GM19043 (cell line): ENCODE results near the gene NEK2.
"Not testable (repeated sequence)": the region's sequence is repeated elsewhere in the genome, so short reads cannot be mapped to it uniquely, and the experiment has no call there.

ENCODE experiments used
- ATAC-seq: cut with Tn5 transposase; IDR thresholded peaks from one replicate; pipeline ENCODE4 v1.9.1; 2021; ENCODE audit warnings: low read depth; ENCODE audit not compliant: unreplicated experiment

The NEK2 gene

DNA sequence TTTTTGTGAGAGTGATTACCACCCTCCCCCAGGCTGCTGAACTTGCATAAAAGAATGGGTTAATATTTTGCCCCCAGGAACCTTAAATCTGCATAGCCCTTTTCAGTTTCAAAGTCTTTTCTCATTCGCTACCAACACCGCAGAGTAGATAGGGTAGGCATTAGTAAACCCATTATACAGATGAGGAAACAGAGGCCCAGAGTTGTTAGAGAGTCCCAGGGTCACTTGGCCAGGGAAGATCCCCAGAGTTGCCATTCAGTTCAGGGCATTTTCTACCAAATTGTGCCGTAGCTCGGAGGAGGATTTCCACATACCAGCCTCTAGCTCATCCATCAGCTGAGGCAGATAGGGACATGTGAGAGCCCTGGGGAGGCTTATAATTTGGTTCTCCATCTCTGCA is 40.5 kb downstream of the NEK2 start:
- no peak for ATAC-seq

DNA sequence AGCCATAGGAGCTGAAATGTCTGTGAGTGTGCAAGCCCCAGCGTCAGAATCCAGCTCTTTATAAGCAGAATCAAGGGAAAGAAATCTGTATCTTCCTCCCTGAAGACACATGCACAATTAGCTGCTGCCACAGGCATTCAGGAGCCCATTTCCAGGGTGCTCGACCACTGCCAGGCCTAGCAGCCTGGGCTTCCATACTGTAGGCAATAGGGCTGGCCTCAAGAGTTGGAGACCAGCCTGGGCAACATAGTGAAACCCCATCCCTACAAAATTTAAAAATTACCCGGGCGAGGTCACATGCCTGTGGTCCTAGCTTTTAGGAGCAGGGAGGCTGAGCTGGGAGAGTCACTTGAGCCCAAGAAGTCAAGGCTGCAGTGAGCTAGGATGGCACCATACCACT is 41.0 kb downstream of the NEK2 start:
- no peak for ATAC-seq

DNA sequence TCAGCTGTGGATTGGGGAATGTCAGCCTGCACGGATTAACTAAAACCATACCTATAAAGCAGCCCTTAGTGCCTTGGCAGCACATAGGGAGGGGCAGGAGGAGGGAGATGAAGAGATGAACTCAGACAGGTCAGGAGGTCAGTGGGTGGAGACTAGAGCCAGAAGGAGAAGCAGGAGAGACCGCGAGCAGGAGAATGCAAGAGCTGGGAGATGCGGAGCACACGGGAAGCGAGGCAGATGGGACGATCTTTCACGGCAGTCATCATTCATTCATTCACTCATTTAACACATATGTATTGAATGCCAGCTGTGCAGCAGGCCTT is 41.9 kb downstream of the NEK2 start:
- no peak for ATAC-seq

DNA sequence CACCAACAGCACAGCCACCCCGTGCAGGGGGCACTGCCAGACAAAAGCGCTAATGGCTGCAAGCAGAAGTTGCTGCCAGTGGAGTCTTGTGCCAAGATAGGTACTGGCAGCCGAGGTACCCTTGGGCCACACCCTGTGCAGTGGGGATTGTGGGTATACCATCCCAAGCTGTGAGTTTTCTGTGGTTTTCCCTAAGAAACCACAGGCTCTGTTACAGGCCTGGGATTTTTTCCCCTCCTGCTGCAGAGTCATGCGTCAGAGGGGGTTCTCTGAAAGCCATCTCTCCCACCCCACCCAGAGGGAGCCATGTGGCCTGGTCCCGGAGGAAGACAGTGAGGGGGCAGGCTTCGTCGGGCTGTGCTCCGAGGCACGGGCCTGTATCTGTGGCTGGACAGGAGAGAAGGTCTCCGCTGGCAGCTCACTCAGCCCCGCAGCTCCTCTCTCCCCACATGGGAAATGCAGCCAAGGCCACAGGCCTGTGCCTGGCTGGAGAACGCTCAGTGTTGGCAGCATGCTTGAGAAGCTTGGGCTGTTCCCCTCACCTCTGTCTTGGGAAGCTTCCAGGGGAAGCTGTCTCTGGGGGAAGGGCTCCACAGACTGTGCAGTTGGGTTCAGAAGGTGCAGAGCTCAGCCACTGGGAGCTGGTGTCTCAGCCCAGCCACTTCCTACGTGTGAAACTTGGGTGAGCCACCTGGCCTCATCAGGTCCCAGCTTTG is 42.5 kb downstream of the NEK2 start:
- ATAC-seq = no peak

DNA sequence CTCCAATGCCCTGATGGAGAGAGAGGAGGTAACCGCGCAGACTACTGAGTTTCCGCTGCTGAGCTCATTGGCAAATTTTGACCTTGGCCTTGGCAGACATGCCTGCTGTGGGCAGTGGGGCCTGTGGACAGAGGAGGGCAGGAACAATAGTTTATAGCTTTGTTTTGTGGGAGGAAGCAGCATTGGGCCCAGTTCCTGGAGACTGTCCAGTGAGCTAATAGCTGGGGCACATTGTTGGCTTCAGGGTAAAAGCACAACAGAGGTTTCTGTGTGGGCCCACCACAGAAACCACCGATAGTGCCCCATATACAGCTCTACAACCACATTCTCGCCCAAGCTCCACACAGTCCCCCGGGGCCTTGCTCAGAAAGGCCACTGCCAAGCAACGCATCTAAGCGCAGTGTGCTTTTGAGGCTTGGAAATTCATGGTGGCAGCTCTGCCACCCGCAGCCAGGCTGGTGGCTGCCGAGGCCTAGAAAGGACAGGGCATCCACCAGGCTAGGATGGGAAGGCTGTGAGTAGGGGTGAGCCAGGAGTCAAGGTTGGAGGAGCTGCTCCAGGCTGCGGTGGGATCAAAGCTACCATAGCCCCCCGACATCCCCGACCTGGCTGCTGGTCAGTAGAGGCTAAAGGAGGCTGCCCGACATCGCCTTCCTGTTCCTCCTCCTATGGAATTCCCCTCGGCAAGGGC is 43.2 kb downstream of the NEK2 start:
- ATAC-seq = peak; percentile 55

DNA sequence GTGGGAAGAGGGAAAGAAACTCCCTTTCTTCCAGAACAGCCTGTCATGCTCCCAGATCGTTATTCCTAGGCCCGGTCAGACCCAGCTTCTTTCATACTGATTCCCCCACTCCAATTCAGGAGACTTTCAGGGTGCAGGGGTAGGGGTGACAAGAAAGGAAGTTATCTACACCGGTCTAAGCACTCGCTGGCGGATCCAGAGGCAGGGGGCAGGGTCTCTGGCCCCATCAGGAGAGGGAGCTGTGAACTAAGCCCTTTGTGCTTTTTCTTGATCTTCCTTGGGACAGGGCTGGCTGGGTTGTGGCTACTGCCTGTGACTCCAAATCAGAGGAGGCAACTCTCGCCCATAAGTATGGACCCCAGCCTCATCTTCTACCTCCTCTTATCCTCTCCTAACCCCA is 44.3 kb downstream of the NEK2 start:
- no peak for ATAC-seq

DNA sequence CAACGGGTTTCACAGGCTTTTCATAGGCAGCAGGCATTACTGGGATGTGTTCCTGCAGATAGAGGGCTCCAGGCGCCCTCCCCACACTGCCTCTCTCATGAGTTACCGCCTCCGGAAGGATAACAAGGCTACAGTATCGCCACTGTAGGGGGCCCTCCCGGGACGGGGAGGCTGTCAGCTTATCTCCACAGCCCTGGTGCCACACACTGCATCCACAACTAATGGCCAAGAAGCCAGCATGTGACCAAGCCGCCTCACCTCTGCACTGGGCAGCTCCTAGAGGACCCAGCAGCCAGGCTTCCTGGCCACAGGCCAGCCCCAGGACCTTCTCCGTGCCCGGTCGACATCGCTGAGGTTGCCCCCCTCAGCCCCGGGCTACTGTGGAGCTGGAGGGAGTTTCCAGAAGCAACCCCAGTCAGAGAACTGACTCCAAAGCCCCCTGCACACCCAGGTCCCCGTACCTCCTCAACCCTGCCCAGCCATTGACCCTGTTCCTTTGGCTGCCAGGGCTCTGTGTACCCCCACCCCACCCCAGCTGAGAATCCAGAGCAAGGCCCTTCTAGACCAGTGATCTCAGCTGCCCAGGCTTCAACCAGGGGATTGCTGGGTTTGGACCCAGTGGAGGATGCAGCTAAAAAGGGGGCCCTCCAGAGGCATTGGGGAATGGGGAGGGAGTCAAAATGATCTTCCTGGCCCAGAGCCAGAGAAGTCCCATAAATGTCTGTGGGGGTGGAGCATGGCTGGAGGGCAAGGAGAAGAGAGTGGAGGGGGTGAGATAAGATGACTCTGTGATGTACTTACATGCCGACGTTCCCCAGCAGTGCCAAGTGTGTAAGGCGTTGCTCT is 45.0 kb downstream of the NEK2 start:
- ATAC-seq = no peak

DNA sequence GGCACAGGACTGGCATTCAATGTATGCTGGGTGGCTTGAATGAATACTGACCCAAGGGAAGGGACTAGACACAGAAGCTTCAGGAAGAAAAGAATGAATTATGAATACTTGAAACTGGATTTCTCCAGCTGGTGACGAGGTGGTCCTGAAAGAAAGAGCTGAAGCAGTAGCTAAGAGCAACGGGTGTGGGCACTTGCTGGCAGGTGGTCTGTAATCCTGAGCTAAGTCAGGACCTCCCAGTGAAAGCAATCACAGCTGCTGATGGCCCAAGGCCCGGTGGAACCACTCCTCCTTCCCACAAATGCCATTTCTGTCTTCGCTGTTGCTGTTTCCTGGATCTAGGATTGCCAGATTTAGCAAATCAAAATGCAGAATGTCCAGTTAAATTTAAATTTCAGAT is 47.0 kb downstream of the NEK2 start:
- ATAC-seq = no peak

DNA sequence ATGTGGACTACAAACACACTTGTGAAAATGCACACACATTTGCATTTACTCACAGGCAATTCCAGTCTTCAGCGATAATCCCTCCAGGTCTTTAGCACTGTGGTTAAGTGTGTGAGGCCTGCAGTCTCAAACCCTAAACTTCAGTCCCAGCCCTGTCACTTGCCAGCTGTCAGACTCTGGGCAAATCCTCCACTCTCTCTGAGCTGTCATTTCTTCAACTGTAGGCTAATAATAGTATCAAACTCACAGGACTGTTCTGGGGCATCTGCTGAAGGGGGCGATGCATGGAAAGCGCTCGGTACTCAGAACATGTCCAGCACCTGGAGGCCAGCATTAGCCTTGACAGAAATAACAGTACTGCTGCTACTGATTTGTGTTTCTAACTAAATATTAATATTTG is 48.2 kb downstream of the NEK2 start:
- no peak for ATAC-seq

DNA sequence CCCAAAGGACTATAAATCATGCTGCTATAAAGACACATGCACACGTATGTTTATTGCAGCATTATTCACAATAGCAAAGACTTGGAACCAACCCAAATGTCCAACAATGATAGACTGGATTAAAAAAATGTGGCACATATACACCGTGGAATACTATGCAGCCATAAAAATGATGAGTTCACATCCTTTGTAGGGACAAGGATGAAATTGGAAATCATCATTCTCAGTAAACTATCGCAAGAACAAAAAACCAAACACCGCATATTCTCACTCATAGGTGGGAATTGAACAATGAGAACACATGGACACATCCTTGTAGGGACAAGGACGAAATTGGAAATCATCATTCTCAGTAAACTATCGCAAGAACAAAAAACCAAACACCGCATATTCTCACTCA is 49.6 kb downstream of the NEK2 start:
- ATAC-seq = not testable (repeated sequence)

DNA sequence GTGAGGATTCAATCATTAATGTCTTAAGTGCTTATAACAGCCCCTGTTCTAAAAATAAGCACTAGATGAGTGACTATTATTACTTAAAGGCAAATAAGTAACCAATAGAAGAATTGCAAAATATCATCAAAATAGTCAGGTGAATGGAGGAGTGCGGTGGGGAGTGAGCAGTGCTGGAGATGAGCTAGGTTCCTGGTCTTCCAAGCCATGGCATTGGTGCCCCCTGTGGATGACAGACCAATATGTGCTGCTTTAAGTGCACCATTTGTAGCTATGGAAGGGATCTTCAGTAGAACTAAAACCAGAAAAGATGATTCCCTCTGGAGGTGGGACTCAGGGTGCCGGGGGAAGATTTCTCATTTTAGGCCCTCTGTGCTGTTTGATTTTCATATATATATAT is 50.4 kb downstream of the NEK2 start:
- ATAC-seq = no peak

DNA sequence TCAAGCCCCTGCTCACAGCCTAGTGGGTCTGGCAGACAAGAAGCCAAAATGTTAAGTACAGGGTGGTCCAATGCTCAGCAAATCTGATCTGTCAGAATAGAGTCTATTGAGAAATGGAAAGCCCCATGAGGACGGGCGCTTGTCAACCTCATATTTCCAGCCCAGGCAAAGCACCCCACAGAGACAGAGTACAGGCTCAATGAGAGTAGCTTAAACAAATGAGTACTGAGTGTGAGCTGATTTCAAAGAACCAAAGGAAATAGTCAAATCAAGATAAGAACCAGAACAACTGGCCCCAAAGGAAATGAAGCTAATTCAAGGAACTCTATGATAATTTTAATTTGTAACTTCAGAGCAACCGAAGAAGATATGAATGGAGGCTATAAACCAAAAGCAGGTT is 51.9 kb downstream of the NEK2 start:
- ATAC-seq = no peak

DNA sequence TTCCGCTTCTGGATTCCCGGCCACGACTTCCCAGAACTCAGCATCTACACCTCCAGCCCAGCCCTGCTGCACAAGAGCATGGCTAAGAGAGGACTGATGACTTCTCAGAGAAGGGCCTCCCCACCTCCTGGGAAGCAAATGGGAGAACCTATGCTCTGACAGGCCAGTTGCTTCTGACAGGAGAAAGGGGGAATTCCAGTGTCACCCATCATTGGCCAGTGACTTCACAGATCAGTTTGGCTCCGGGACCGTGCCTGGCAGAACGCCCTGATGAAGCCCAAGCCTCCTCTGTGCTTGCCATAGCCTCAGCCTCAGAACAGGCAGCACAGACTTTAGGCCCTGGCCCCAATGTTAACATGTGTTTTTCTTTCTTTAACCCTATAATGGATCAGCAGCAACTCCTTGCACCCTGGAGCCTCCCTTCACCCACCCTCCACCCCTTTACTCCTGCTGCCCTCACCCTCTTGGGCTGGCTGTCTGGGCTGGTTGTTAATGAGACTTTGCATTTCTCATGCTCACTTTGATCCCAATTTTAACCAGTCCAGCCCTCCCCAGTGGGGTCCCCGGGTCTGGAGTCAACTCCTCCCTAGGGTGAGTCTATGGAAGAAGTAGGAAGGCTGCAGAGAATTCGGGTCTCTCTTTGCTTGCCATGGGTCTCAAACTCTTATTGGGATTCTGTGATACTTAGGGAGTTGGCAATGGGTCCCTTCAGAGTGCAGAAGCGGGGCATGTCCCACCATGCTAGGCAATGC is 53.8 kb downstream of the NEK2 start:
- no peak for ATAC-seq

DNA sequence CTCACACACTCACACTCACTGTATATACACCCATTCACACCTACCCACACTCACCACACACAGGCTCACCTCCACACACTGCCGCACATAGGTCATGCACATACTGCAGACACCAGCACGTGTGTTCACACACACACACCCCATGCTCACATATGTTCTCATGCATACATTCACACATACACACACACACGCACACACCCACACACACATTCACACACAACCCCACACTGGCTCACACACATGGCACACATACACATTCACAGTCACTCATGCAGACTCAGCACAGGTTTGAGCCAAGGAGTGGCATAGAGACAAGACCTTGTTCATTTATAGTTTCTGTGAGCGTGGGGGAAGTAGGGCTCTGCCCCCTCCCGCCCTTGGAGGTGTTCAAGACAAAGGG is 55.3 kb downstream of the NEK2 start:
- ATAC-seq = no peak

DNA sequence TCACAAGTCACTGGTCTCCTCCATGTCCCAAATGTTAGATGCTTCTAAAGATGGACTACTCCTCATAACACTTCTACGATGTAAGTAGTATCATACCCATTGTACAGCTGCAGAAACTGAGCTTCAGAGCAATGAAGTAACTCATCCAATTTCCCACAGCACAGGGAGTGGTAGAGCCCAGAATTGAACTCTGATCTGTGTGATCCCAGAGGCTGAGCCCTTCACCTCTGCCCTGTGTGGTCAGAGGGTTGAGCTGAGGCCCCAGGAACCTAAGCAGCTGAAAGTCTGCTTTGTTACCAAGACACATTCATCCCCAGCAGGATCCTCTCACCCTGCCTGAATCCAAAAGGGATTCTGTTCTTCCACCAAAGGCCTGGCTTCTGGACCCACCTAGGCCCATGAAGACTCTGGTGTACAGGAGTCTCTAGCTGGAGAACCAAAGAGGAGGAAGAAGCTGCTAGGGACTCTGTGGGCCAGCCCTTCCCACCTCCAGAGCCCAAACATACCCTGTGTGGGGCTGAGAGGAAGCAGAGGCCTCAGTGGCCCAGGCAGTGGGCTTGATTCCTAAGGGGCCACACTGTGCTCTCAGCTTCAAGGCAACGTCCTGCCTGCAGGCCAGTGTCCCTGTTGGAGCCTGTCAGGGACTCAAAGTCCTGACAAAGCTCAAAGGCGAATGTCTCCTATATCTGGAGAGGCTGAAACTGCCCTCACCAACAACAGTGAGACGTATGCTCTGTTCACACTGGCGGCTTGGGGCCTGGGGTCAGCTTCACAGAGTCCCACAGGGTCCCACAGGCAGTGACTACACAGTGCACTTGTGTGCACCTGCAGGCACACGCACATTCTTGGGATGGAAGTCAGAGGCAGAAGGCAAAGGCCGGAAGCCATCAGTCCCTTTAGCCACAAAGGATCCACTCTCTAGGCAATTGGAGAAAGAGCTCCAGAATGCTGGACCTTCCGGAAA is 56.1 kb downstream of the NEK2 start:
- ATAC-seq = no peak

DNA sequence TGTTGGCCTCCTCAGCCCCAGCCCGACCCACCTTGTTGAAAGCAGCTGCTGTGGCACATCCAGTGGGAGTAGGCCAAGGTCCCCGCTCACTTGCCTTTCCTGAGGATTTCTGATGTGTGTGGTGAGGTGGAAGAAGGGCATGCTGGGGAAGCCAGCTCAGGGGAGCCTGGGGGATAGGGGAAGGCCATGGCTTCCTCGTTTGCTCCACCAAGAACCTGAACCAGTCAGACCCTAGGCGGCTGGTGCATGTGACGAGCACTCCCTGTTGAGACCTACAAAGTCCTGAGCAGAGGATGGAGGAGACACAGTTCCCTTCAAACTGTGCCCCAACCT is 58.5 kb downstream of the NEK2 start:
- no peak for ATAC-seq

DNA sequence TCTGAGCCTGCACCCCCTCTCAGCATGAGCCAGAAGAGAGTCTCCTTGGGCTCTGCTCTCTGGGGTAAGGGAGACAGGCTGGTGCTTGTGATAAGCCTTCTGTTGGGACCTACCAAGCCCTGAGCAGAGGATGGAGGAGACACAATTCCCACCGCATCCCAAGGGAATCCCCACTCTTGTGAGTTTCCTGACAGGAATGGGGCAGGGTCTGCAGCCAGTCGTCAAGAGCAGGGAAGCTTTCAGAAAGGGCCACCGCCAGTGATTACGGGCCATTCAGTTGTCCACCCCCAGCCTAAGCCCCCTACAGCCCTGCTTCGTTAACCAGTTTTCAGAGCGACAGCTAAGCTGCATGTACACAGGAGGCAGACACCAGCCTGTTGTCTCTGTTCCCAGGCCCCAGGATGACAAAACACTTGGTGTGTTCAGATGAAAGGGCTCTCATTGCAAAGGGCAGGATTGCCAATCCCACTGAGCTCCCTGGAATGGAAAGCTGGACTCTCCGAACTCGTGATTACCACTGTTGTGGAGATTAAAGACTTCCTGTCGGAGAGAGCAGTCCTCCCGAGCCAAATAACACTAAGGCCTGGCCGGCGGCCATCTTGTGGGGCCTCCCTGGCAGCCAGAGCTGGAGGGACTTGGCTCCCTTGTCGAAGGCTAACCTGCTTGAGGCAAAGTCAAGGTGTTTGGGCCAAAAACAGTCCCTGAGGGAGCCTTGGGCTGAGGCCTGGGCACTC is 59.0 kb downstream of the NEK2 start:
- ATAC-seq = no peak

DNA sequence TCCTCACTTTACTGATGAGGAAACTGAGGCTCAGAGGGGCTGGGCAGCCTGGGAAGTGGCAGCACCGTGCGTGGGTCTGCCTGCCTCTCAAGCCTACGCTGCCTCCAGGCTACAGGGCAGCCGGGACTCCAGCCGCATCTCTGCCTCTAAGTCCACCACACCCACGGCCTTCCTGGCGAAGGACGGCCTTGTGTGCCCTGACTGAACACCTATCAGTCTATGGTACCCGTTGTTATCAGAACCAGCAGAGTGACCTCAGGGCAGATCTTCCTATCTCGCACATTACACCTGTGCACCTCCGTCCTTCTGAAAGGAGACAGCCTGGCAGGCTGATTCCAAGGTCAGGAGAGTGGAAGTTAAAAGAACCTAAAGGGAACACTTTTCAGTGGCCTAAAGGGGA is 60.8 kb downstream of the NEK2 start:
- ATAC-seq = no peak

DNA sequence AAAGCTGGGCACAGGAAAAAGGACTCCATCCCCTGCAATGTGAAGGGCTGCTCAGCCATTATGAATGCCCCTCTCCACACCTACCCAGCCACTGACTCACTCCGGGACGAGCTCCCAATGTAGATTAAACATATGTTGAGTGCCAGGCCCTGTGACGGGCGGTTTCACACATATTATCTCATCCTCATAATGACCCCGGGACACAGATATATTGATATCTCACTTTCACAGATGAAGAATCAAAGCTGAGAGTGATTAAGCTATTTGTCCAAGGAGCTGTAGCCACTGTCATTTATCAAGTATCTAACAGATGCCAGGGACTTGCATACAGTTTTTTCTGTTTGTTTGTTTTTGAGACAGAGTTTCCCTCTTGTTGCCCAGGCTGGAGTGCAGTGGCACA is 61.5 kb downstream of the NEK2 start:
- ATAC-seq = no peak
